HG02759 (cell line): Measurements from ENCODE around the gene KRT9.
"Not testable (repeated sequence)": the region's sequence is repeated elsewhere in the genome, so short reads cannot be mapped to it uniquely, and the experiment has no call there.

Experiments used
- ATAC-seq: cut with Tn5 transposase; IDR thresholded peaks from one replicate; pipeline ENCODE4 v1.9.1; 2021; ENCODE audit warnings: mild to moderate bottlenecking, moderate library complexity; ENCODE audit not compliant: unreplicated experiment

KRT9 gene

DNA sequence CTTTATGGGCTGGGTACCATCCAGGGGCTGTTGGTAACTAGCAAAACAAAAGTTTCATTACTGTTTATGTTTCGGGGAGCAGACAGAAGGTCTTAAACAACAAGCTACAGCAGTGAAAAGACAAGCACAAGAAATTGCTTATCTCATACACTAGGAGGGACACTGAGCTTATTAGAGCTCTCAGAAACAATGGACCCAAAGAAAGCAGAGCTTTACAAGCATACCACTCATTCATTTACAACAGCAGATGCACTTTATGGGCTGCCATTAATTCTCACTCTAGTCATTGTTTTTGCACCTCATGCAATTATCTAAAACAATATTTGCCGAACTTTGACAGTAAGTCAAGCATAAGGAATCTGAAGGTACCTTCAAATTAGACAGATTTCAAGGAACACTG lies 30.7 kb upstream of the KRT9 start:
- no peak for ATAC-seq

- ATAC-seq, result no peak
Measured at GRCh38 chr17:41600318-41600717, 28.5 kb upstream of the KRT9 start.

DNA sequence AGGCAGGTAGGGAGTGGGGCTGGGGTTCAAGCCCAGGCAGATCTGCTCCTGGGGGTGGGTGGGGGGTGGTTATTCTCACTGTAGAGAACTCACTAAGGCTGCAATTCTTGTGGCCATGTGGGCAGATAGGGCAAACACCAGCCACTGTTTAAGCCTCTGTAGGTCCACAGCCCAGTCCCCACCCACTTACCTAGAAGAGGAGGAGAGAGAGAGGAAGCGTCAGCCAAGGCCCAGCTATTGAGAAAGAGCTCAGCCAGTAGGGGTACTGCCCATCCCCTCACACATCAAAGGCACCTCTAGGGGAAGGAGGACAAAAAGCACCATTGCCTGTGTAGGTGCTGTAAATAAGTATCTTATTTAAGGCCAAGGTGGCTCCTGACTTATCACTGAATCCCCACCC lies 27.8 kb upstream of the KRT9 start:
- no peak for ATAC-seq

DNA sequence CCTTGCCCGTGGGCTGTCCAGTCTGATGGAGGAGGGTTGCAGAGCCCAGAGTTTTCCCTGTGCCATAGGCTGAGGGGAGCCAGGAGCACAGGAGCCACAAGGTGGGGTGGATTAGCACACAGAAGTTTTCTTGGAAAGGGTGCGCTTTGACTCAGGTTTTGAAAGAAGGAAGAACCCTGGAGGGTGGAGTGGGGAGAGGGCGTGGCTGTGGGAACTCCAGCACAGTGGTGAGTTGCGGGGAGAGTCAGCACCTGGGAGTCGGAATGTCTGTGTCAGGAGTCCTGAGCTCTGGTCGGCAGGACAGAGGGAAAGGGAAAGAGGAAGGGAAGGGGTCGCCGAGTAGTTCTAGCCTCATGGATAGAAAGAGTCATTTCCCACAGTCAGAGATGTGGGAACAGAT lies 23.7 kb upstream of the KRT9 start:
- no peak for ATAC-seq

DNA sequence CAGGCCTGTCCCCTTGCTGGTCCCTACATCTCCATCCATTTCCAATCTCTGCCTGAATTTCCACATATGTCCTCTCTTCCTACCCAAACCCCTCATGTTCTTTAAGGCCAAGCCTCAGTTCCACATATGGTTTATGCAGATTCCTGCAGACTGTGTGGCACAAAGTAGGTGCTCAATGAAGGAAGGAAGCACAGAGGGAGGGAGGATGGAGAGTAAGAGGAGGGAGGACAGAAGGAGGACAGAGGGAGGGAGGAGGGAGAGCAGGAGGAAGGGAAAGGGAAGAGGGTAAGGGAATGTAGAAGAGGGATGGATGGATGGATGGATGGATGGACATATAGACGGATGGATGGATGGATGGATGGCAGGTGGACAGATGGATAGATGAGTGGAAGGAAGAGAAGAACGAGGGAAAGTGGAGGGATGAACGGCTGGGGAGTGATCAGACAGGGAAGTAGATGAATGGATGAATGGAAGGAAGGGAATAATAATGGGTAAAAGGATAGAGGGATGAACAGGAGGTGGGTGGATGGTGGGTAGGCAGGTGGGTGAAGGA lies 22.6 kb upstream of the KRT9 start:
- no peak for ATAC-seq

- ATAC-seq, result no peak
Measured at GRCh38 chr17:41593306-41593981, 21.6 kb upstream of the KRT9 start.

DNA sequence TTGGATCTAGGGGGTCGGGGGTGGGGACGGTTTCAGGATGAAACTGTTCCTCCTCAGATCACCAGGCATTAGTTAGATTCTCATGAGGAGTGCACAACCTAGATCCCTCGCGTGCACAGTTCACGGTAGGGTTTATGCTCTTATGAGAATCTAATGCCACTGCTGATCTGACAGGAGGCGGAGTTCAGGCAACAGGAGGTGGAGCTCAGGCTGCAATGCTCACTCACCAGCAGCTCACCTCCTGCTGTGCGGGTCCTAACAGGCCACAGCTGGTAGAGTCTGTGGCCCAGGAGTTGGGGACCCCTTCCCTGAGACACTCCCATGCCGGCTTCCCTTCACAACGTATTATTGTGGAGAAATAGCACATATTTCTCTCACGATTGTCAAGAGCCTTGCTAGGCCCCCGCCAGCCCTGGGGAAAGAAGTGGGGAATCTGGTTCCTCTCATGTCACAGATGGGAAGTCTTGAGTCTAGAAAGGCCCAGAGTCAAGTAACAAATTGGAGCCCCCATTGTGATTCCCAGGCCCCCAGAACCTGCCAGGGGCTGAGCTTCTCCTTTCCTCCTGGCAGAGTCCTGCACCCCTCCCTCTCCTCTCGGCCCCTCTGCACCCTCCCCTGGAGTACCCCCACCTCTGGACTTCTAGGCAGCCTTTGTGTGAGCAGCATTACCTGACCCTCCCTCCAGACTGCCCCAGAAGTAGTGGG lies 20.9 kb upstream of the KRT9 start:
- ATAC-seq, result no peak

- no peak for ATAC-seq
Measured at GRCh38 chr17:41589301-41589700, 17.4 kb upstream of the KRT9 start.

- no peak for ATAC-seq
Measured at GRCh38 chr17:41588126-41588810, 16.4 kb upstream of the KRT9 start.

DNA sequence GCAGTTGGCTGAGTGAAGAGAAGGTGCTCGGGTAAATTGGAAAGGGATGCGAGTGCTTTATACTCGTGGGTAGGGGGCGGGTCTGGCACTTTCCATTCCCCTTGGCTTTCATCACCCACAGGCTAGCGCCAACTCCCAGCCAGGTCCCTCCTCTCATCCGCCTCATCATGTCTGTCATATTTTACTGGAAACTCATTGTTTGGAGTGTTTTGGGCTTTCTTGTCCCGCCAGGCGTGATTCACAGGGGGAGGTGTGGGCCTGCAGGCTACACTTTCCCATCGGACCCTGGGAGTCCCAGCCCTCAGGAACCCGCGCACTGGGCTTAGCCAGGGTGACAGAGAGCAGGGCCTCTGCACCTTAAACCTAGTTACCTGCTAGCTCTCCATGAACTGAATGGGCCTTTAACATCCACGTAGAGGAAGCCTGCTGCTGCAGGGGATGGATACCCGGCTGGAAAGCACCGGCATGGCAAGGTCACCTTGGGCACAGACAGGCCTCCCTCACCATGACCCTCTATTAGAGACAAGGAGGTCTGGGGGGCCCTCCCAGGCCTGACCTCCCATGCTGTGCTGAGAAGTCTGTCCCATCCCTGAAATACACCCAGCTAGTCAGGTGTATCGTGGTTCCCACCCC lies 15.1 kb upstream of the KRT9 start, which contains the start of gene KRT14:
Gene KRT14, minus strand, starts transcription at position 33 of the 633 bp plus-strand sequence. CDS start 61 bp downstream, outside the sequence.
- ATAC-seq, result no peak

- ATAC-seq, result no peak
Measured at GRCh38 chr17:41585301-41586056, 13.6 kb upstream of the KRT9 start.

- ATAC-seq, result not testable (repeated sequence)
Measured at GRCh38 chr17:41584331-41584927, 12.6 kb upstream of the KRT9 start.

DNA sequence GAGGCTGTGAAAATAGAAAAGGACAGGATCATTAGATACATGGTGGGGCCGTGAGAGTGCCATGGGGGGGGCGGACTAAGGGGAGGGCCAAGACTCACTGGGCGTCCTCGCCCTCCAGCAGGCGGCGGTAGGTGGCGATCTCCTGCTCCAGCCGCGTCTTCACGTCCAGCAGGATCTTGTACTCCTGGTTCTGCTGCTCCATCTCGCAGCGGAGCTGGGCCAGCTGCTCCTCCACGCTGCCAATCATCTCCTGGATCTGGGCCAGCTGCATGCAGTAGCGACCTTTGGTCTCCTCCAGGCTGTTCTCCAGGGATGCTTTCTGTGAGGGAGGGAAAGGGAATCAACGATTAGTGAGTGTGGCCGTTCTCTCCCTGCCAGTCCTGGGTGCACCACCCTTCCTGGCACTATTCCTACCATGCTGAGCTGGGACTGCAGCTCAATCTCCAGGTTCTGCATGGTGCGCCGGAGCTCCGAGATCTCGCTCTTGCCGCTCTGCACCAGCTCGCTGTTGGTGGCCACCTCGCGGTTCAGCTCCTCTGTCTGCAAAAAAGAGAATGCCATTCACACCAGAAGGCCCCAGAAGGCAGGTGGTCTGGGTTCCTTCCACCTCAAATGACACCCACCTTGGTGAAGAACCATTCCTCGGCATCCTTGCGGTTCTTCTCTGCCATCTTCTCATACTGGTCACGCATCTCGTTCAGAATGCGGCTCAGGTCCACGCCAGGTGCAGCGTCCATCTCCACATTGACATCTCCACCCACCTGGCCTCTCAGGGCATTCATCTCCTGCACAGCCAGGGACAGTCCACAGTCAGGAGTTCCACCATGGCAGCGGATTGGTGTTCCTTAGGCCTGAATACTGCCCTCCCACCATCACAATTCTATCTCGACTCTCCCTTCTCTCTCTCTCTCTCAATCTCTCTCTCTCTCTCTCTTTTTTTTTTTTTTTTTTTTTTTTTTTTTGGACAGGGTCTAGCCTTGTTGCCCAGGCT lies 11.6 kb upstream of the KRT9 start:
- no peak for ATAC-seq

GRCh38 chr17:41582061-41582968 lies 10.5 kb upstream of the KRT9 start:
- not testable (repeated sequence) for ATAC-seq

- ATAC-seq, result no peak
Measured at GRCh38 chr17:41581366-41582060, 9.7 kb upstream of the KRT9 start.

DNA sequence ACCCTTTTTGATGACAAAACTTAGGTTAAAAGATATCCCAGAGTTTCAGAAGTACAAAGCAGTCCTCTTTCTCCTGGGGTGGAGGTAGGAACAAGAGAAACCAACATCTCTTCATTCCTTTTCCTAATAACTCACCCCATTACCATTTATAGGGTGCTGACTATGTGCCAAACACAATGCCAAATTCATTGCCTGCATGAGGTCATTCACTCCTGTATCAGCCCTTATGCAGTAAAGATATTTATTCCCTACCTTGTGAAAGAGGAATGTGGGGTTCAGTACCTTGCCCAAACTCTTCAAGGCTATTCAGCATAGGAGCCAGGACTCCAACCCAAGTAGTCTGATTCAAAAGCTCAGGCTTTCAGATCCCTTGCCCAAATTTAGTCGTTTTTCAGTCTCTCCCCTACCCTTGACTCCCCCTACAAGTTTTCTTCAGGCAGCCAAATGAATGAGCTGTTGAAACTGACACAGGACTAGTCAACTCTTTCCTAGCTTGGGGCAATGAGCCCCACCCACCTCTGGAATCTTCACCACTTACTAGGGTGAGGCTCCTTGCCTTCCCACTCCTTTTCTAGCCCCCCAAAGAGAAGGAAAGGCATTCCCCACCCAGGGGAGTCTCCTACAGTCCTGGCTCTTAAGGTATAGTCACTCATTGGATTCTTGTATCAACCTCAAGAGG lies 9.0 kb upstream of the KRT9 start:
- ATAC-seq, result no peak

DNA sequence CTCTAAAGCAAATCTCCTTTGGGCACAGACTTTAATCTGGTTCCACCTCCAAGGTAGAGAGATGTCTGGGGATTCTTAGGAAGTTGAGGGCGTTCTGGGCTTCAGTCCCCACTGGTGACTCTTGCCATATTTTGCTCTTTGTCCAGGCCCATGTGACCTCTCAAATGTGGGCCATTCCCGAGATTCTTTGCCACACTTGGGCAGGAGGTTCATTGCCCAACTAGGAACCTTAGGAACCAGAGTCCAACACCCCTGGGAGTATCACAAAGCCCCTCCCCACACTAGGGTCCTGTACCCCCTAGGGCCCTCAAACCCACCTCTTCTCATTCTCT lies 8.4 kb upstream of the KRT9 start:
- ATAC-seq, result no peak
